IMR-90 (cell line): ENCODE results near the gene CAMTA1. TPM values are rescaled to one million over a fixed set of nuclear protein-coding genes. Genes with fewer than 3 reads are reported as not detected.

Experiments used
- ATAC-seq: fragments of 200-7000 bp; cut with Tn5 transposase; 2 replicates; pipeline ENCODE4 v1.9.1; 2020; ENCODE audit warnings: low read depth, mild to moderate bottlenecking, moderate library complexity
- BruUV-seq: library from RNA; stranded (reverse); fragments of 400-500 nt; replicated peaks from 2 replicates; lab custom pipeline; 2021; lab: Mats Ljungman, UMichigan
- CTCF ChIA-PET: fragments of 300-600 bp; formaldehyde crosslinking; extraction: SDS; loops from one replicate; lab custom pipeline; 2021; ENCODE audit warnings: antibody characterized with exemption; lab: Yijun Ruan, JAX
- POLR2A ChIA-PET: fragments of 300-600 bp; sonication (Branson Sonifier 250); formaldehyde crosslinking; loops from one replicate; lab custom pipeline; 2022; ENCODE audit warnings: antibody characterized with exemption; ENCODE audit not compliant: unreplicated experiment; lab: Charles Lee
- DNase-seq: peaks from one replicate; pipeline ENCODE4 v3.0.0; 2013
- H2AFZ ChIP-seq: replicated peaks from 2 replicates; pipeline ENCODE3; 2013; ENCODE audit warnings: low read length, mild to moderate bottlenecking; ENCODE audit not compliant: poor library complexity
- H2AK5ac ChIP-seq: 2 replicates; pipeline ENCODE4 v1.6.1; 2013; ENCODE audit warnings: low read depth, low read length, inconsistent platforms
- H2AK9ac ChIP-seq: replicated peaks from 2 replicates; pipeline ENCODE3; 2013; ENCODE audit warnings: mild to moderate bottlenecking, low read depth, low read length, moderate library complexity; ENCODE audit not compliant: poor library complexity
- H2BK120ac ChIP-seq: 2 replicates; pipeline ENCODE4 v1.6.1; 2013; ENCODE audit warnings: low read depth, low read length, inconsistent platforms
- H2BK15ac ChIP-seq: 3 replicates; pipeline ENCODE4 v1.6.1; 2013; ENCODE audit warnings: low read depth, low read length, inconsistent platforms
- H2BK20ac ChIP-seq: 2 replicates; pipeline ENCODE4 v1.6.1; 2013; ENCODE audit warnings: low read depth, mild to moderate bottlenecking, inconsistent platforms, low read length, moderate library complexity
- H2BK5ac ChIP-seq: 2 replicates; pipeline ENCODE4 v1.6.1; 2013; ENCODE audit warnings: mild to moderate bottlenecking, low read depth, low read length, inconsistent platforms; ENCODE audit not compliant: poor library complexity, severe bottlenecking
- H3K14ac ChIP-seq: replicated peaks from 2 replicates; pipeline ENCODE4 v1.6.1; 2013; ENCODE audit warnings: low read depth, low read length, inconsistent platforms
- H3K18ac ChIP-seq: 2 replicates; pipeline ENCODE4 v1.6.1; 2013; ENCODE audit warnings: low read depth, low read length, control low read depth
- H3K23ac ChIP-seq: 2 replicates; pipeline ENCODE4 v1.6.1; 2013; ENCODE audit warnings: low read depth, low read length, inconsistent platforms
- H3K27ac ChIP-seq: 2 replicates; pipeline ENCODE4 v1.5.1; 2013; ENCODE audit warnings: mild to moderate bottlenecking, control low read depth, low read length; ENCODE audit not compliant: insufficient read depth
- H3K27me3 ChIP-seq: 2 replicates; pipeline ENCODE4 v1.6.1; 2013; ENCODE audit warnings: low read length; ENCODE audit not compliant: control insufficient read depth, insufficient read depth
- H3K36me3 ChIP-seq: 2 replicates; pipeline ENCODE4 v1.6.1; 2013; ENCODE audit warnings: low read length, mixed read lengths; ENCODE audit not compliant: control insufficient read depth, insufficient read depth
- H3K4ac ChIP-seq: 2 replicates; pipeline ENCODE4 v1.6.1; 2013; ENCODE audit warnings: low read depth, low read length, inconsistent platforms
- H3K4me1 ChIP-seq: 2 replicates; pipeline ENCODE4 v1.6.1; 2013; ENCODE audit warnings: low read length, mixed read lengths; ENCODE audit not compliant: control insufficient read depth, insufficient read depth
- H3K4me2 ChIP-seq: 2 replicates; pipeline ENCODE4 v1.6.1; 2013; ENCODE audit warnings: low read depth, mild to moderate bottlenecking, control low read depth, low read length, moderate library complexity
- H3K4me3 ChIP-seq: 2 replicates; pipeline ENCODE4 v1.5.1; 2013; ENCODE audit warnings: low read depth, mild to moderate bottlenecking, control low read depth, low read length, moderate library complexity; ENCODE audit not compliant: insufficient read depth
- H3K56ac ChIP-seq: 2 replicates; pipeline ENCODE4 v1.6.1; 2013; ENCODE audit warnings: low read length, inconsistent platforms; ENCODE audit not compliant: insufficient read depth; ENCODE audit errors: extremely low read depth
- H3K79me1 ChIP-seq, 2 experiments: 2 replicates each; pipeline ENCODE4 v1.6.1; 2013; ENCODE audit warnings: low read length in 2 of 2, inconsistent platforms in 1 of 2, low read depth in 1 of 2
- H3K9ac ChIP-seq: 2 replicates; pipeline ENCODE4 v1.6.1; 2013; ENCODE audit warnings: low read depth, low read length, control low read depth
- H3K9me1 ChIP-seq: 2 replicates; pipeline ENCODE4 v1.6.1; 2013; ENCODE audit warnings: low read length, inconsistent platforms; ENCODE audit not compliant: insufficient read depth
- H3K9me3 ChIP-seq: 2 replicates; pipeline ENCODE4 v1.6.1; 2013; ENCODE audit warnings: low read length; ENCODE audit not compliant: control insufficient read depth, insufficient read depth
- H4K20me1 ChIP-seq: 2 replicates; pipeline ENCODE4 v1.6.1; 2013; ENCODE audit warnings: low read length, inconsistent platforms; ENCODE audit not compliant: insufficient read depth
- H4K5ac ChIP-seq: 2 replicates; pipeline ENCODE4 v1.6.1; 2013; ENCODE audit warnings: mild to moderate bottlenecking, low read depth, low read length, control low read depth
- H4K8ac ChIP-seq, 2 experiments: 2 replicates each; pipeline ENCODE4 v1.6.1; 2013; ENCODE audit warnings: low read depth in 2 of 2, low read length in 2 of 2, control low read depth in 1 of 2, inconsistent platforms in 1 of 2
- H4K91ac ChIP-seq: 2 replicates; pipeline ENCODE4 v1.6.1; 2013; ENCODE audit warnings: low read depth, low read length, inconsistent platforms; ENCODE audit not compliant: insufficient read depth
- CEBPB ChIP-seq: IDR thresholded peaks from 2 replicates; pipeline ENCODE4 v1.6.1; 2012; ENCODE audit warnings: low read depth, low read length, improper control_type of control experiment
- POLR2A ChIP-seq: IDR thresholded peaks from 2 replicates; pipeline ENCODE4 v1.6.1; 2012; ENCODE audit warnings: mild to moderate bottlenecking, low read depth, low read length
- WGBS, 2 experiments: methylation state at CpG; one replicate each; pipeline versions ENCODE4 v1.1.5 to v1.1.7; 2013; ENCODE audit warnings: missing lambda C conversion rate in 2 of 2; ENCODE audit not compliant: insufficient read length in 1 of 2; ENCODE audit errors: extremely low coverage in 2 of 2; 5-methylcytosine and 5-hydroxymethylcytosine counted together
- dilution Hi-C: fragments of 300-500 bp; cut with HindIII; formaldehyde crosslinking; loops from one replicate; pipeline ENCODE4 v1.14.3; 2018; ENCODE audit warnings: low sequenced_read_pairs; ENCODE audit not compliant: unreplicated experiment
- in situ Hi-C: fragments of 300-500 bp; cut with MboI; formaldehyde crosslinking; loops from 3 replicates; pipeline ENCODE4 v1.14.3; 2019; ENCODE audit warnings: low sequenced_read_pairs, inconsistent platforms, mixed read lengths
- intact Hi-C: fragments of 100-400 bp; cut with micrococcal nuclease; formaldehyde crosslinking; loops from 2 replicates; pipeline ENCODE4 v1.10.0; 2022
- polyA plus RNA-seq, 3 experiments: library from polyadenylated mRNA; depleted of rRNA; stranded (reverse); fragments of >200 nt; gene quantifications; 2 replicates each; pipeline ENCODE4 v1.2.3, GENCODE V29; 2012; ENCODE audit warnings: low replicate concordance in 1 of 3
- total RNA-seq: library from RNA; depleted of rRNA; stranded (reverse); fragments of >200 nt; gene quantifications from 2 replicates; pipeline ENCODE4 v1.2.3, GENCODE V29; 2012

The CAMTA1 gene
- total and polyA plus RNA-seq, 2 of the 4 experiments (the other 2 are of a cell fraction), result 35.5 to 74.3 TPM

GRCh38 chr1:7540816-7541215, 755.6 kb downstream of the CAMTA1 start:
- Histone ChIP-seq H4K91ac (no peak overlapping the region), H2AK9ac (no peak overlapping the region), H3K18ac (no peak overlapping the region), H4K20me1 (no peaks in the 10 kb centered on the region), H3K56ac (no peak overlapping the region), H3K27ac (no peak overlapping the region), H2AK5ac (peak overlapping the region; percentile 65; the same call in 1 of the 2 replicates), H3K14ac (no peak overlapping the region), H3K9ac (no peak overlapping the region), H3K36me3 (no peaks in the 10 kb centered on the region), H3K4me2 (no peak overlapping the region), H2AFZ (no peak overlapping the region), H3K79me1 (no peaks in the 10 kb centered on the region), H2BK120ac (no peak overlapping the region), H3K4ac (no peak overlapping the region), H2BK15ac (no peak overlapping the region), H3K9me3 (peaks cover 2% of the 10 kb centered on the region; the same call in 1 of the 2 replicates), H3K9me1 (no peaks in the 10 kb centered on the region), H2BK5ac (no peak overlapping the region), H2BK20ac (no peak overlapping the region), H3K4me1 (no peaks in the 10 kb centered on the region), H3K4me3 (no peak overlapping the region), H4K5ac (no peak overlapping the region), H3K27me3 (no peaks in the 10 kb centered on the region), H4K8ac (no peak overlapping the region), H3K23ac (no peak overlapping the region)
- in situ Hi-C loops (no loop called here), intact Hi-C loops (no loop called here), dilution Hi-C loops (no loop called here)
- BruUV-seq, result no TSS peak
- CTCF ChIA-PET, result interaction anchor here (0.6 kb wide), 1 partner anchor 109 kb away, joined by 3 read pairs; no protein-coding TSS in a partner anchor
- no peak for ATAC-seq
- TF ChIP-seq CEBPB (no peak), POLR2A (no peak)
- DNase-seq, result no peak
- no CpG with 5 or more reads among the region's 7 CpGs for WGBS, 2 experiments
- POLR2A ChIA-PET, result no interaction called here
